ENCODE data around the gene GABRG3. TPM values are rescaled to one million over a fixed set of nuclear protein-coding genes. Genes with fewer than 3 reads are reported as not detected.
"Not testable (repeated sequence)": the region's sequence is repeated elsewhere in the genome, so short reads cannot be mapped to it uniquely, and the experiment has no call there.

GABRG3 gene
- total RNA-seq, 1 donor from 2014 or later = not detected

DNA sequence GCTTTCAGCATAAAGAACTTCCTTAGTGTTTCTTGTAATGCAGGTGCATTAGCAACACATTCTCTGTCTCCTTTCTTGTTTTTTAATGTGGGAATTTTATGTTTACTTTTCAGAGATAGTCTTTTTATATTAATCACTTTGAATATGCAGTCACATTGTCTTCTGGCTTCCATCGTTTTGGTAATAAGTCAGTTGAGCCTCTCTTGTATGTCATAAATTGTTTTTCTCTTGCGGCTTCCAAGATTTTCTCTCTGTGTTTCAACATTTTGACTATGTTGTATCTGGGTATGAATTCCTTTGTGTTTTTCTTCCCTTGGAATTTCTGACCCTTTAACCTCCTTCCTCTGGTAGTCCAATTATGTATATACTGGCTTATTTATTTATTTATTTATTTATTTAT lies 25.3 kb downstream of the GABRG3 start:
- DNase-seq (ENCODE audit: low read depth in 2 of 2) = no peak

DNA sequence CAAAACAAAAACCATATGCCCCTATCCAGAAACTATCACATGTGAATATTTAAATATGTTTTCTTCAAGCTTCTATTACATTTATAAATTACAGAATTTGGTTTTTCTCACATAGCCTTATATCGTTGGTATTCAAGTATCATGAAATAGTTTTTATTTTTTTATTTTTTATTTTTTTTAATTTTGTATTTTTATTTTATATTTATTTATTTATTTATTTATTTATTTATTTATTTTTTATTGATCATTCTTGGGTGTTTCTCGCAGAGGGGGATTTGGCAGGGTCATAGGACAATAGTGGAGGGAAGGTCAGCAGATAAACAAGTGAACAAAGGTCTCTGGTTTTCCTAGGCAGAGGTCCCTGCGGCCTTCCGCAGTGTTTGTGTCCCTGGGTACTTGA lies 32.0 kb downstream of the GABRG3 start:
- not testable (repeated sequence) for DNase-seq (ENCODE audit: low read depth in 2 of 2)

DNA sequence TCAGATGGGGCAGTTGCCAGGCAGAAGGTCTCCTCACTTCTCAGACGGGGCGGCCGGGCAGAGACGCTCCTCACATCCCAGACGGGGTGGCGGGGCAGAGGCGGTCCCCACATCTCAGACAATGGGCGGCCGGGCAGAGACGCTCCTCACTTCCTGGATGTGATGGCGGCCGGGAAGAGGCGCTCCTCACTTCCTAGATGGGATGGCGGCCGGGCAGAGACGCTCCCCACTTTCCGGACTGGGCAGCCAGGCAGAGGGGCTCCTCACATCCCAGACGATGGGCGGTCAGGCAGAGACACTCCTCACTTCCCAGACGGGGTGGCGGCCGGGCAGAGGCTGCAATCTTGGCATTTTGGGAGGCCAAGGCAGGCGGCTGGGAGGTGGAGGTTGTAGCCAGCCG lies 33.2 kb downstream of the GABRG3 start:
- DNase-seq (ENCODE audit: low read depth in 2 of 2) = not testable (repeated sequence)

DNA sequence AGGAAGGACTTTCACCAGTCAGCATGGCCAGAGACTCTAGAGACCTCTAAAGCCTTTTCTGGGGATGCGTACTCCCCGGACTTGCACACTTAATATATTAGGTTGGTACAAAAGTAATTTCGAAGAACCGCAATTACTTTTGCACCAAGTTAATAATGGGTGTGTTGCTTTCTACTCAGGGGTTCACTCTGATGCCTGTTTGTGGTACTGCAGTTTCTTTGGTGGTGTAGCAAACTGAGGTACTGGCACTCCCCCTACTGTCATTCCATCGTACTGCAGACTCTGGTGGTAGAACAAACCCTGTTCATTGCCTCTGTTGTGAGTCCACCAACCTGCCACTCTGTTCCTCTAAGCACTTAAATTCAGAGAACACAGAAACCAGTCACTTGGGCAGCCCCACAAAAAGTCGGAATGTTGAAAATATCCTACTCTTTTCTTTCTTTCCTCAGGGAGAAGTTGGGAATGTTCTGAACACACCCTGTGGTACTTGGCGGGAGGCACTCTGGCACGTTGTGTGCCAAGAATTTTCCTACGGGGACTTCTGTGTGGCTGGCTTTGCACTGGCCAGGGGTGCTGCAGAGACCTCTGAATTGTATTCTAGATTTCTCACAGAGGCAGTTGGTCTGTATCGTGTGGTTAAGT lies 46.3 kb downstream of the GABRG3 start:
- peak in 1 of 2 donors; percentile 42 for DNase-seq (ENCODE audit: low read depth in 2 of 2)

DNA sequence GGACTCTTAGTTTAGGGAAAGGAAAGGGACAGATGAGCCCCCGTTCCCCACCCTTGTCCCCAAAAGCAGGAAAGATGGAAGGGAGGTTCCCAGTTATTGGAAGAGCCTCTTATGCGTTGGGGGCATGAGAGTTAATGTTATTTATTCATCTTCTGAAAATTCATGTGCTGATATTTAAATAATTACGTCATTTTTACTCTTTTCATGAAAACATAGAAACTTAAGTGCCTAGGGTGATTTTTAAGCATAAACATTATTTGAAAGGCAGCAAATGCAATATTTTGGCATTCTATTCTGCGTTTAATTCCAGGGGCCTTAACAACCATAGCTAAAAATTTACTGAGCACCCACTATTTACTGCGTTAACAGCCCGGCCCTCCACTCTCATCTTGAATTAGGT lies 48.7 kb downstream of the GABRG3 start:
- DNase-seq (ENCODE audit: low read depth in 2 of 2) = no peak

DNA sequence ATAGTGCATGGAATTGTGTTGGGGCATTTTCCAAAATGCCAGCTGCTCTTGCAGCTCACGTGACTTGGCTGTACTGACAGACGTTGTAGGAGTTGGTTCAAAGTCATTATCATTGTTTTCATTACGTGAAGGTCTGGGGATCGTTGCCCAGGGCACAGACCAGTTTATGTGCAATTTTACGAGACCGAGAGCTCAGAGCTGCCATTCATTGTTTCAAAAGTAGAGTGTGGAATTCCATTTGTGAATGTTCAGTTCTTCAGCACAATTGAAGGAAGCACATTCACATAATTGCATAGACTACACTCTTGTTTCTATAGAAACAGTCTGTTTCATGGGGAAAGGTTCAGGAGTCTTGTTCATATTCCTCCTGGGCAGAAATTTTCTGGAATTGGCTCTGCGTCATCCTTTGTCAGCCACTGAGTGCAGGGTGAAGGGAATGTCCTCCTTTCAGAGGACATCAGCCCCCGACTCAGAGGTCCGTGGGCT lies 54.5 kb downstream of the GABRG3 start:
- DNase-seq (ENCODE audit: low read depth in 2 of 2) = no peak

DNA sequence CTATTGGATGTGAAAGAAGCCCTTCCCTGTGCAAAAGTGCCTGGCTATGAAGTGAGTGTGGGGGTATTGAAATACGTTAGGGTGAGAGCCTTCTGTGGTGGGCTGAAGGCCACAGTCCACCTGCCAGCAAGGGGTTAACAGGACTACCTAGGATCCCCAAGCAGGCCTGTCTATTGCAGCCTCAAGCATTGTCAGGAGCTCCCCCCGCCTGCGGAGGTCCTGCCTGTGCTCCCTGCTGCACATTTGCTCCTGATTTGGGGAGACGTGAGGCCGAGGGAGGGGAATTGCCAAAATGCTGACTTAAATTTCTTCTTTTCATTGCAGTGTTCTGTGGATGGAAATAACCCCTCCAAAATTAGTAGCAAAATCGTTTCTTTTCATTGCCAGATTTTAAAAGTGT lies 56.2 kb downstream of the GABRG3 start:
- no peak for DNase-seq (ENCODE audit: low read depth in 2 of 2)

DNA sequence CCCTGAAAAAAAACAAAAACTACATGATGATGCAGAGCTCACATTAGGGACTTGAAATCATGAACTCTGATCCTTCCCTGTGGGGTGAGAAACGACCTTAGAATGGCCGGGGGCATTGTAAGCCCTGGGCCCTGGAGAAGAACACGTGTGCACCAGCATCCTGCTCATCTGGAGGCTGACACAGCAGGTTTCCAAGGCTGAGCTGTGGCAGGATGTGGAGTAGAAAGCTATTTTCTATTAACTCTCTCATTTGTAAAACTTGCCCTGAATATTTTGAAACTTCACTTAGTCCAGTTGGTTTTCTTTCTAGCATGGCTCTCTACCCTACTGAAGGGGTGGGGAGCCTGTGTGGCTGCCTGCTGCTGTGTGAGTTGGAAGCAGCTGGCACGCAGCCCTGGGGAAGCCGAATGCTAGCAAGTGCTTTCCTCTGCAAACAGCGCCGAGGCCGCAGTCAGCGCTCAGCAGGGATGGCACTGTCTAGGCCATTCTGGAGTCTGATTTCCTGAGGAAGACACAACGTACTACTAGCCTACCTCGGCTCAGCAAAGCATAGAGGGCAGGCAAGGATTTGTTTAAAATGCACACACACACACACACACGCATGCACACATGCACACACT lies 58.0 kb downstream of the GABRG3 start:
- no peak for DNase-seq (ENCODE audit: low read depth in 2 of 2)

DNA sequence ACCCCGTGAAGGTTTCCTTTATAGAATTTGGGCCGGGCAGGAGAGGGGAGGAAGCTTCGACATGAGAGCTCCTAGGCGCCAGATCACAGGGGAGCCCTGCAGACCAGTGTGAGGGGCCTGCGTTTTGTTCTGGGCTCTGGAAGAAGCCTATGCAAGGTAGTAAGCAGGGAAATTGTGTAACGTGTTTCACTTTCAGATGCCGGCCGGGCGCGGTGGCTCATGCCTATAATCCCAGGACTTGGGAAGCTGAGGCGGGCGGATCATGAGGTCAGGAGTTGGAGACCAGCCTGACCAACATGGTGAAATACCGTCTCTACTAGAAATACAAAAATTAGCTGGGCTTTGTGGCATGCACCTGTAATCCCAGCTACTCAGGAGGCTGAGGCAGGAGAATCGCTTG lies 65.2 kb downstream of the GABRG3 start:
- no peak for DNase-seq (ENCODE audit: low read depth in 2 of 2)

DNA sequence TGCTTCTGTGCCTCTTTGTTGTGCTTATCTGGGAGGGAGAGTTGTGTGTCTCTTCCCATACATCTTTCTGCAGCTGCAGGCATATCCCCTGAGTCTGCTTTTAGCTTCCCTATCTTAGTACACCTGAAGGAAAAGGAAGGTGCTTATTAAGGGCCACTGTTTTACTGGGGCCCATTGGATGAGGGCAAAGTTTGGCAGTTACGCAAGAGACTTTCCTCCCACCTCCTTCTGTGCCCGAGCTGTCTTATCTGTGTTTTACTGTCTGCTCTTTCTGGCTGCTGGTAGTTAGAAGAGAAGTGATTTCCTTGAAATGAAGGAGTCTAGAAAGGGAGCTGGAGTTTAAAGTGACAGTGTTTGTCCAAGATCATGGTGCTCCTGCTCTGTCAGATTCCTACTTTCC lies 66.5 kb downstream of the GABRG3 start:
- DNase-seq (ENCODE audit: low read depth in 2 of 2) = no peak

DNA sequence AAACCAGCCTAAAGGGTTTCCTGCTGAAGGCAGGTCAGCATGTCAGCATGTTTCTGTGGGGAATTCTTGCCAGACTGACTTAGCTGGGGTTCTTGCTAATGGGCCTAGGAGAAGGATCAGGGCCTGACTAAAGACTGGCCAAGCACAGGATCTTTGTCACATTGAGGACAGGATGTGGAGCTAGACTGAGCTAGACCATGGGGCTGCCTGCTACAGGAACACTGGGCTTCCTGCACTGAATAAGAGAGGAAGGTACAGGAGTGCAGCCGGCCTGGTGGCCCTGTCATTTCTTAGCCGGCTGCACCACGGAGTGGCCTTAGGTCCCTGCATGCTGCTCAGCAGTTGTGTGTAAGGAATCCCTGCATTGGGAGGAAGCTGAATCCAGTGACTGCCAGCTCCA lies 68.2 kb downstream of the GABRG3 start:
- no peak for DNase-seq (ENCODE audit: low read depth in 2 of 2)

DNA sequence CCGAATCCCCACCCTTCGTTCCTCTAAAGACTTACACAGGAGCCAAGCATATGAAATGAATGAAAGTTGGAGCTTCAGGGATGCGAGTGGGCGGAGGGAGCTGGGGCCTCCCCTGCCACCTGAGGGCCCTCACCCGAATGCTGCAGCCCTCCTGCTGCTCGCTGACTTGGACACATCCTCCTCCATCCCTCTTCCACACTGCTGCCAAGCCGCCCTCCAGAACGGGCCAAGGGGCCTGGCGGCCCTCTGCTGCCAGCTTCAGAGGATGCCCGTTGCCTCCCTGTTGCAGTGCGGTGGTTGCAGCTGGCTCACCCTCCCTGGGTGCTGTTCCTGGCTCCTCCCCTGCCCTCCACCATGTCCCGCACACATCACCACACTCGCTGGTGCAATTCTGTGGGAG lies 71.2 kb downstream of the GABRG3 start:
- no peak for DNase-seq (ENCODE audit: low read depth in 2 of 2)

DNA sequence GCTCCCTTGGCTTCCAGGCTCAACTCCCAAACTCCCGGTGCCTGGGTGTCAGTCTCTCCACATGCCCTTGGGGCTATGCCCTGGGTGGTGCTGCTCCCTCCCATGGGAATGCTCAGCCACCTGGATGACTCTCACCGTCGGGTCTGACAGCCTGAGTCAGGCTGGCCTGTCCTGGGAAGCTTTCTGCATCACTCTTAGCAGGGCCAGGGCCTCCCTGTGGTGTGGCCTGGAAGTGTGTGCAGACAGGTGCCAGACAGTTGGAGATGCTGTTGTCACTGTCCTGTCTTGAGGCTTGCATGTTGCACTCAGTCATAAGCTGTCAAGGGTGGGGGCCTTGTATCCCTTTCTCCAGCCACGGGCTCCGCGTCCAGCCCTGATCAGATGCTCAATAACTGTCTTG lies 71.7 kb downstream of the GABRG3 start:
- no peak for DNase-seq (ENCODE audit: low read depth in 2 of 2)

DNA sequence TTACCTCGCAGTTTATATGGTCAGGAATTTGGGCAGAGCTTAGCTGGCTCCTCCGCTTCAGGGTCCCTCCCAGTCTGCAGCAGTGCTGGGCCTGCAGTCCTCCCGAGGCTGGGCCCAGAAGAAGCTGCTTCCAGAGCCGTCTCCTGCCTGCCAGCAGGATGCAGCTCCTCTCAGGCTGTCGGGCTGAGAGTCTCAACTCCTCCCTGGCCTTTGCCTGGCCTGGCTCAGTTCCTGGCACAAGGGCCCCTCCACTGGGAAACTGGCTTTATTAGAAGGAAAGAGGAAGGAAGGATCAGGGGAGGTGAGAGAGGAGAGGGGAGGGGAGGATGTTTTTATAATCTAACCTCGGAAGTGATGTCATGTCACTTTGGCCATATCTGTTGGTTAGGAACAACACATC lies 72.8 kb downstream of the GABRG3 start:
- DNase-seq (ENCODE audit: low read depth in 2 of 2) = no peak

DNA sequence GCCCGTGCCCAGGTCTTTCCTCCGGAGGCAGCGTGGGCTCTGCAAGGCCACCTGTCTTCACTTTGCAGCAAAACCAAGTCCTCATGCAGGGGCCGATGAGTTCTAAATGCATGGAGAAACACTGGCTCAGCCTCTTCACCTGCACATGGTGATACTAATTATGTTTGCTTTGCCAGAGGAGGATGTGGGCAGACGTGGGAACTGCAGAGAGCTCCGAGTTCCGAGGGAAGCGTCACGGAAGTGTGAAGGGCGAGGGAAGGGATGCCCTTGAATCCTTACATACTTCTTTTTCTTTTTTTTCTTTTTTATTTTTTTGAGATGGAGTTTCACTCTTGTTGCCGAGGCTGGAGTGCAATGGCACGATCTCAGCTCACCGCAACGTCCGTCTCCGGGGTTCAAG lies 74.8 kb downstream of the GABRG3 start:
- DNase-seq (ENCODE audit: low read depth in 2 of 2) = no peak

DNA sequence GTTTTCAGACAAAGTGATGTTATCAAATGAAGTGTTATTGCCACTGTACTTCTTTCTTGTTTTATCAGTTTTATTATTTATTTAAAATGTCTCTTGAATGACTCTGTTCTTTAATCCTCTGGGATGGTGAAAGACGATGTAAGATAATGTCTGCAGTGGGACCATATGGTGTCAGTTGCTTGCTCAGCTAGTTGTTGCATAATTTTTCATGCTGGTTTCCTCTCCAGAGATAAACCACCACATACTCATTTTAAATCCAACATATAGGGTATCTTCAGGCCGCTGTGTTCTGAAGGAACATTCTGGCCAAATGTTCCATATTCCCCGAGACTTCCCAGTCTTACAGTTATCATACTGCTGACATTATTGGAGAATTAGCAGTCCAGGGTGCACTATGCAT lies 75.9 kb downstream of the GABRG3 start:
- DNase-seq (ENCODE audit: low read depth in 2 of 2) = no peak

DNA sequence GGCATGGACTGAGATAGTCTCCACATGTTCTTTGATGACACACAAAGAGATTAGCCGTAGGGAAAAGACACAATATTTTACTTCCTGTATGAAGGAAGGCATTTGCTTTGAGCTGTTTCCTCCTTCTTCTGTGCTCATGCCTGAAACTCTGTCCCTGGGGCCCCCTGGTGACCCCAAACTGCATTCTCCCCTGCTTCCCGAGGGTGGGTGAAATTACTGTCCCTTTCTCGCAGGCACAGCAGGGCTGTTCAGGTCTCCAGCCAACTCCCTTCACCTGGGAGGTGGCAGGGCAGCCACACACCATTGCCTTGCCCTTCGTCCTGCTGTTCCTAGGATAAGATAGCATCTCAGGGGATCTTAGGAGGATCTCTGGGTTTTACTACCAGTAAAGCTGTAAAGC lies 79.2 kb downstream of the GABRG3 start:
- DNase-seq (ENCODE audit: low read depth in 2 of 2) = no peak

DNA sequence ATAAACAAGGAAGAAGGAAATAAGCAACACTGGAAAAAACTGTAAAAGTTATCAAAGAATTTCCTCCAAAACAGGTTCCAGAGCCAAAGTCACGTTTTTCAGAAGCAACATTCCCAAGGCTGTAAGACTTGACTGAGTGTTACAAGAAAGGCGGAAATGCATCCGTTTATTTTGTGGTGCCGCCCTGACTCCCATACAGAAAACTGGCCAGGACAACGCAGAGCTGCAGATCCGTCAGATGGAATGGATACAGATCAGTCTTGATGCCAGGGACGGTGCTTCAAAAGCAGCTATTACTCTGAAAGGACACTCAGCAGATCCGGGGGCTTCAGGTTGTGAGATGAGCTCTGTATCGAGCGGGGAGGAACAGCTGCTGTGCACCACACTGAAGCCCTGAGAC lies 83.4 kb downstream of the GABRG3 start:
- no peak for DNase-seq (ENCODE audit: low read depth in 2 of 2)

DNA sequence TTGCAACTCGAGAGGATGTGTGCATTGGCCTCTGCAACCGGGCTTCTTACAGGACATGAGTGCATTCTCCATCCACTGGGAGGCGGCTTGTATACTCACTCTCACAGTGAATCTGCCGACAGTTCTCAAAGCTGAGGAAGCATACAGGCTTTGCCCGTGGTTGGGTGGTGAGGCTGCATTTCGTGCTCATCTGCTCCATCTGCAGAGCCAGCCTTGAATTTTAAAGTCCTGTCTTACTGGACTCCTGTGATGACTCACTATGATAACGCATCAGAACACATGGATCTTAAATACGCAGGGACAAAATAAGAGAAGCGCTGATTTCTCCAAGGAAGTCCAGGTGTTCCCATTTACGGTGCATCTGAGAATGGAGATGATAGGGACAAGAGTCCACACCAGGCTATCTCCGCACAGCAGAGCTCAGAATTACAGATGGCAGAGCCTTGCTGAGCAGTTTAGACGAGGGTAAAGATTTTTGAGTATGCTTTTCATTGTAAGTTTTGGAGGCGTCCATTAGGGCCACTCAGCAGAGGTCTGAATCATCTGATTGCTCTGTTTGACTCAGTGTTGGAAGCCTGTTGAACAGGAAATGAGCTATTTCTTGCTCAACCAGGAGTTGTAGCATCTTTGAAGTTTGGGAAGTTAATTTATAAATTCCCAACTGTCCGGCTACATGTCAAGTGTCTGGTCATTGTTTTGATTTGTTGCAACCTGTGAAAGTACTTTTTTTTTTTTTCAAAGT lies 87.1 kb downstream of the GABRG3 start:
- DNase-seq (ENCODE audit: low read depth in 2 of 2) = no peak

DNA sequence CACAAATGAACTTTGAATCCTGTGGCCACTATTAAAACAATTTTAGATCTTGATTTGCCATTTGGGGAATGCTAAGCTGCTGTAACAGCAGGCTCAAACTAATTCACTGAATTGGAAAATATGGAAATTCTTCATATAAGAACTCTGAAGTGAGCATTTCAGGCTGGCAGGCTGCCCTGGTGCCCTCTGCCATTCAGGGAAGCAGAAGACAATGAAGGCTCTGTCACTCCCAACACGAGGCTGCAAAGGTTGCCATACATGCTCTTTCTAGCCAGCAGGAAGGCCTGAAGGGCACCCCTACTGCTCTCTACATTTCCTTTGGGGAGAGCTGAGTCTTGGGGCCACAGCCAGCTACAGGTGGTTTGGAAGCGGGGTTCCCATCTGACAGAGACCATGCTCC lies 88.0 kb downstream of the GABRG3 start:
- no peak for DNase-seq (ENCODE audit: low read depth in 2 of 2)

DNA sequence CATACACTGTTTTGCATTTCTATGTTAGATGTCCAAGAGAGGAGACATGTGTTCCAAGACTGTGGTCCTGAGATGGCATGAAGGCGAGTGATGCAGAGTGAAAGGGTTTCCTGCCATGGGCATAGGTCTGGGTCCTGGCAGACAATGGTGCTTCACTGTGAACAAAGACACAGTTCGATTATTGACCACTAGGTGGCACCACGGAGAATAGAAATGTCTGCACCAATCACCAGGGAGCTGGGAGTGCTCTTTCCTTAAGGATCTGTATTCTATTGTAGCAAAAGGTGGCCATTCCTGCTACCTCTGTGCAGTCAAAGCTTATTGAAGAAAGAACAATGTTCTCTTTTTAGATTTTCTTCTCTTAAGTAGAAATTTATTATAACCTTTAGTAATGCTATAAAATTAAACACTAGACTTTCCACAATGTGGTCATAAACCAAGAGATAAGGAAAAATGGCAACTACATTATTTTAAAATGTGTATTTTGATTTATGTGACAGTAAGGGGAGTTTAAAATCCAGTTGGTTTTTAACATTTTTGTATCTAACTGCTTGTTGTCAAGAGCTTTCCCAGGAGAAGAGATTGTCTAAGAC lies 88.7 kb downstream of the GABRG3 start:
- DNase-seq (ENCODE audit: low read depth in 2 of 2) = peak in 1 of 2 donors; percentile 11

DNA sequence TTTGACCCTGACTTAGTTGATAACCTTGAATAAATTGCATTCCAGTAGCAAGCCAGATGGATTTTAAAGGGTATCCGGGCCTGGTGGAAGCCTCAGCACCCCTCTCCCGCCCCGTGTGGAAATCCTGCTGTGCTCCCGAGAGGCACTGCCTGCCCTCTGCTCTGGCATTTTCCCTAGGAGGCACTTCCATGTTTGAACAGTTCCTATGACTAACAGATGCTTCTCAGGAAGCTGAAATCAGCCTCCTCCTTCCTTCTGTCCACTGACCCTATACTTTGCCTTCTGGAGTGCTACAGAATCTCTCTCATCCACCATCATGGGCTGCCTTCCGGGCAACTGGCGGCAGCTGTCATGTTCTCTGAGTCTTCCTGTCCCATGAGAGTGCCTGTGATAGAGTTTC lies 90.8 kb downstream of the GABRG3 start:
- no peak for DNase-seq (ENCODE audit: low read depth in 2 of 2)

DNA sequence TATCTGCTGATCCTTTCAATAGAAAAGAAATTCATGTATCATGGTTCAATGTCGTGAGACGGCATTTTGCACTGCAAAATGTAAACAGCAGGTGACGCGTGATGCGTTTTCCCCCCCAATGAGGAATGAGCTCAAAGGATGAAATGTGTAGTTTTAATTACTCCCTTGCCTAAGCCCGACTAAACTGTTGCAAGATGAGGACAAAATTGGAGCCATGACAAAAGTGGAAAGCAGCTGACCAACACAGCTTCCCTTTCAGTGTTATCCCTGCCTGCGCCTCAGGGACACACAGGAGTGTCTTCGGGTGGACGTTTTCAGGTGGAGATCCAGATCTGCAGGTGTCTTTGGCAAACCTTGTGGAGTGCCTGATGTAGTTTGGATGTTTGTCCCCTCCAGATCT lies 92.0 kb downstream of the GABRG3 start:
- no peak for DNase-seq (ENCODE audit: low read depth in 2 of 2)
